A549 treated with Mapracorat at 1 μM for 4 hours (cell line): ENCODE results near the gene TMEM221. TPM values are rescaled to one million over a fixed set of nuclear protein-coding genes. Genes with fewer than 3 reads are reported as not detected.

Experiments
- total RNA-seq: library from RNA; stranded (reverse); fragments of 200-300 nt; extraction: Qiagen RNA extraction; gene quantifications from 5 replicates; pipeline ENCODE4 v1.2.3, GENCODE V29; 2022

Gene TMEM221
- total RNA-seq: 0.32 to 0.85 TPM (median 0.83 TPM) in 5 replicates

DNA sequence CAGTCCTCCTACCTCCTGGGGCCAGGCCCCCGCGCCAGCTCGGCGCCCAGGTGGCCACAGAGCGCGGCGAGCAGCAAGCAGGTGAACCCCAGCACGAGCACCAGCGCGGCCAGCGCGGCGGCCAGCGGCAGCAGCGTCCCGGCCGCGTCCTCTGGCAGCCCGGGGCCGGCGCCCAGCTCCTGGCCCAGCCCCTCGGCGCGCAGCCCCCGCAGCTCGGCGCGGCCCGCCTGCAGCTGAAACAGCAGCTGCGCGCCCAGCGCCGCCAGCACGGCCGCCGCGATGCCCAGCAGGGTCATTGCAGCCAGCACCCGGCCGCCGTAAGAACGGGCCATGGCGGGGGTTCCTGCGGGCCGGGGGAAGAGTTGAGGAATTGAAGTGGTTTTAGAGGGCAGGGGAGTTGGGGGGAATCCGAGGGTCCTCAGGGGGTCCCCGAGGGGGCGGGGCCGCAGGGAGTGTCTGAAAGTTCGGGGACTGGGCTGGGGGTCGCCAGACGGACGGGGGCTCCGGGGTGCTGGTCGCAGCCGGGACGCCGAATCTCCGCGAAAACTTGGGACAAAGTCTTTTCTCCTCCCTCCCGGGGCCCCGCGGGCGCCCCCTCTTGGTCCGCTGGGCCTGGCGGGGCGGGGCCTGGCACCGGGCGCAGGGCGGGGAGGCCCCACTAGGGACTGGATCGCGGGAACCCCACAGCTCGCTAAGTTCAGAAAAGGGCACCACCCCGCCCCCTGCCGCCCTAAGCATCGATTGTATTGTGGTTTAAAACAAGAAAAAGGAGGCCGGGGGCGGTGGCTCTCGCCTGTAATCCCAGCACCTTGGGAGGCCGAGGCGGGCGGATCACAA is at the start of gene TMEM221:
Gene TMEM221 (minus strand): TSS at position 538 of the 837 bp plus-strand sequence. CDS start 206 bp downstream, at position 332.

DNA sequence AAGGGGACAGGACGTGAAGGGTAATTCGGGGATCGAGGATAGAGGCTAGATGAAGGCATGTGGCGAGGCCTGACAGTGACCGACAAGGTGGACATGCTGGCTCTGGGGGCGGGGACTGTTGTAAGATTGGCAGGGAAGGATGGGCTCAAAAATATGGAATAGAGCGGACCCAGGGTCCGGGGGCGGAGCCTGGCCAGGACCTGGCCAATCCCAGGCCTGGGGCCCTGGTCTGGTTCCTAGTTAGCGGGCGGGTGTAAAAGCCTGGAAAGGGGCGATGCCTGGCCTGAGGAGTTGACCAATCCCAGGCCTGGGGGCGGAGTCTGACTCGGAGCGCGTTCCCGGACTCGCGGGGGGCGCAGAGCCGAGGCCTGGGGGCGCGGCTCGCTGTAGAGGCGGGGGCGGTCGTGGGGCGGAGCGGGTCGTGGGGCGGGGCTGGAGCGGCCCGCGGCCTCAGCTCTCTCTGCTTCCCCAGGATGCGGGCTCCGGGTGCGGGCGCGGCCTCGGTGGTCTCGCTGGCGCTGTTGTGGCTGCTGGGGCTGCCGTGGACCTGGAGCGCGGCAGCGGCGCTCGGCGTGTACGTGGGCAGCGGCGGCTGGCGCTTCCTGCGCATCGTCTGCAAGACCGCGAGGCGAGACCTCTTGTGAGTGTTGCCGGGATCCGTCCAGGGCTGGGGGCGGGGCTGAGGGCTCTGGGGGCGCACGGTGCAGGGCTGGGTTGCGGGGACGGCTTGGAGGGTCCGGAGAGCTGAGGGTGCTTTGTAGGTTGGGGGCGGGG is 21.8 kb upstream of the TMEM221 start, which contains the start of gene SLC27A1:
Gene SLC27A1 (plus strand): TSS at position 457 of the 774 bp plus-strand sequence. CDS start 17 bp downstream, at position 474.

DNA sequence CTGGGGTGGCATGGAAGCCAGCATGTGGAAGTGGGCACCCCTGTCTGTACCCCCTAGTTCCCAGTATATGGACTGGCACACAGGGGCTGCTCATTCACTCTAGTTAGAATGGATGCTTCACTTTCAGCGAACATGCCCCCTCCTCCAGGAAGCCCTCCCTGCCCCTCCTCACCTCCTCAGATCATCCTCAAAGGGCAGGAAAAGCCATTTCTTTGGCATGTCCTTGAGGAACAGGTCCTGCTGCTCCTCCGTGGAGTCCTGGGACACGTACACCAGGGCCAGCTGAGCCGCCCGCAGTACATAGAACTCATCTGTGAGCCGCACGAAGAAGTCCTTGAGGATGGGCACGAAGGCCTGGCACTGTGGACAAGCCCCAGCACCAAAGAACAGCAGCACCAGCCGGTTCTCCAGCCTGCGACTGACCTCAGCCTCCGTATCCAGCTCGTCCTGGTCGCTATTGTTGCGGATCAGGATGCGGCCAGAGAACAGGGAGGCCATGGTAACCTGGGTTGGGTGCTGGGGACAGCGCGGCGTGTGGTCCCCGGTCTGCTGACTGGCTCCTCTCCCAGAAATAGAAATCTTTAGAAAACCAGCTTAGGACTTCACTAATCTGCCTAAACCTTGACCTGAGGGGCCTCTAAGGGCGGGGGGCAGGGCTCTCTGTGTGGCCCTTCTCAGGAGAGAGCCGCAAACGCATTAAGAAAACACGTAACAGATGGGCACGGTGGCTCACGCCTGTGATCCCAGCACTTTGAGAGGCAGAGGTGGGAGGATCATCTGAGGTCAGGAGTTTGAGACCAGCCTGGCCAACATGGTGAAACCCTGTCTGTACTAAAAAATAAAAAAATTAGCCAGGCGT is 12.1 kb upstream of the TMEM221 start, which contains the start of gene NXNL1:
Gene NXNL1 (minus strand): TSS at position 555 of the 859 bp plus-strand sequence. CDS start 57 bp downstream, at position 498.

DNA sequence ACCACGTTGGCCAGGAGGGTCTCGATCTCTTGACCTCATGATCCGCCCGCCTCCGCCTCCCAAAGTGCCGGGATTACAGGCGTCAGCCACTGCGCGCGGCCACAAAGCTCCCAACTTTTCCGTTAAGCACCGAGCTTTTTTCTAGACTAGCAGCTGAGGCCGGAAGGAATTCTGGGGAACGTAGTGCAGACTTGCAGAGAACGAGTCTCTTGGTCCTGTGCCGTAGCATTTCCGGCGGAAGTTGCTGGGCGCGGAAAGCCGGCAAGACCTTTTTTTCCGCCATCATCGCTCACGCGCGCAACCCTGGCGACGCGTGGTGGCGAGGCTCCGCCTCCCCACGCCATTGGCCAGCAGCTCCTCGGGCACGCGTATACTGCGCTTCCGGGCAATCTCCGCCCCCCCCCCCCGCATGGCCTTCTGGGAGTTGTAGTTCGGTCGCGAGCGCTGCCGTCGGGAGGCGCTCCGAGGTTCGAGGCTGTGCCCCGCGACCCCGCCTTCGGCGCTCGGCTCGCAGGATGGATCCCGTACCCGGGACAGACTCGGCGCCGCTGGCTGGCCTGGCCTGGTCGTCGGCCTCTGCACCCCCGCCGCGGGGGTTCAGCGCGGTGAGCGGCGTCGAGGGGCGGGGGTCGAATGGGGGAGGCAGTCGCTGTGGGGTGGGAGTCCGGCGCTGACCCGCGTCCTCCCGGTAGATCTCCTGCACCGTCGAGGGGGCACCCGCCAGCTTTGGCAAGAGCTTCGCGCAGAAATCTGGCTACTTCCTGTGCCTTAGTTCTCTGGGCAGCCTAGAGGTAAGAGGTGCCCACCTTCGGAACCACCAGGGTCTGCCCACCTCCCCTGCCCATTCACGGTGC is 28.6 kb downstream of the TMEM221 start, which contains the start of gene MVB12A:
Gene MVB12A (plus strand): TSS at position 427 of the 854 bp plus-strand sequence. CDS start 89 bp downstream, at position 516.

DNA sequence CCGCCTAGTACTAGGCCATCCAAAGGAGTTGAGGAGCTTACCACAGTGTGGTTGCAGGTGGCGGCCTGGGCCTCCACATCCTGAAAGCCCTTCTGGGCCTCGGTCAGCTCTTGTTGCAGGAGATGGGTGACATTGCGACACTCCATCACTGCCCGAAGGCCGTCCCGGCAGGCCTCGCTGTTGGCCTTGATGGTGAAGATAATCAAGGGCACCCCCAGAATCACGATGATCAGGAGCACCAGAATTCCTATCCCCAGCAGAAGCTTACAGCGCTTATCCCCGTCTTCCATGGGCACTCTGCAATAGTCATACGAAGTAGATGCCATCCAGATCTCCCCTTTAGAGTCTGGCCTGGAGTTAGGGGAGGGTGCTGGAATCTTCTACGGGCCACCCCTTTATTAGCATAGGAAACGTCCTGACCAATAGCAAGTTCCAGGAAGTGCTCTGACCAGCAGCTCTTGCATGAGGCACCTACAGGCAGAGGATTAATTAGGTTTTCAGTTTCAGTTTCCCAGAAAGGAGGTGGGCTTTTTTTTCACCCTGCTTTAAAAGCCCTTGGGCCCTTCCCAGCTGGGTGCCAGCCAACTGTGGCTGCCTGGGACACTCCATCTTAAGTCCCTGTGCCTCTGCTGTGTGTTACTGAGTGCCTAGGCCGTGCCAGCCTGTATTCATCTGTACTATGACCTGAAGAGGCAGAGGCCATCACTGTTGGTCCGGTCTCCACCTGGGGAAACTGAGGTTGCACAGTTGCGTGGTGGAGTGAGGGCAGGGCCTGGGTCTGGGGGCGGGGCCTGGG is 43.0 kb downstream of the TMEM221 start, which contains the start of gene BST2:
Gene BST2 (minus strand): TSS at position 381 of the 796 bp plus-strand sequence. CDS start 55 bp downstream, at position 326.

DNA sequence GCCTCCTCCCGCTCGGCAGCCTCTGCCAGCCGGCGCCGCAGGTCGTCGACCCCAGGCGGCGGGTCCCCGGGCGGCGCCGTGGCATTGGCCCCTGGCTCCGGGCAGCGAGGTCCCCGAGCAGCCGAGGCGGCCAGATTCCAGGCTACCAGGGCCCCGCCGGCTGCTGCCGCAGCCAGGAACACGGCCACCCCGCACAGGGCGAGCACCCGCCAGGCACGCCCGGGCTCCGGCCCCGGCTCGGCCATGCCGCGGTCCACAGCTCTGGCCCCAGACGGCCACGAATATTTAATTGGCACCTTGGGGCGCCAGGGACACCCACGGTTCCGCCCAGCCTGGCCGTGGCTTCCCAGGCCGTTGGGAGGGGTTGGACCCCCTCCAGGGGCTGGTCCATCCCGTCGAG is 54.6 kb downstream of the TMEM221 start, which contains the start of gene CCDC194:
Gene CCDC194 (minus strand): TSS at position 283 of the 400 bp plus-strand sequence. CDS start 38 bp downstream, at position 245.

Other genes starting within 250 kb of the TMEM221 start
- 13.8 to 16.3 TPM (median 14.9 TPM) in 5 replicates for gene USE1, start 233.3 kb downstream of the TMEM221 start, total RNA-seq
- 10.3 to 12.6 TPM (median 12.1 TPM) in 5 replicates for gene OCEL1, start 222.4 kb downstream of the TMEM221 start, total RNA-seq
- 27.2 to 64.7 TPM (median 62.9 TPM) in 5 replicates for gene NR2F6, start 202.7 kb downstream of the TMEM221 start, total RNA-seq
- gene USHBP1, start 183.9 kb downstream of the TMEM221 start, total RNA-seq: not detected in 5 replicates
- 59.1 to 64.3 TPM (median 61.0 TPM) in 5 replicates for gene BABAM1, start 181.2 kb downstream of the TMEM221 start, total RNA-seq
- 0.22 to 0.56 TPM (median 0.35 TPM) in 5 replicates for gene ANKLE1, start 166.8 kb downstream of the TMEM221 start, total RNA-seq
- 1.9 to 3.5 TPM (median 2.8 TPM) in 5 replicates for gene ABHD8, start 145.2 kb downstream of the TMEM221 start, total RNA-seq
- 56.1 to 87.4 TPM (median 83.9 TPM) in 5 replicates for gene MRPL34, start 142.8 kb downstream of the TMEM221 start, total RNA-seq
- 49.5 to 59.2 TPM (median 55.7 TPM) in 5 replicates for gene DDA1, start 139.1 kb downstream of the TMEM221 start, total RNA-seq
- 1.9 to 4.1 TPM (median 3.4 TPM) in 5 replicates for gene ANO8, start 113.8 kb downstream of the TMEM221 start, total RNA-seq
- gene GTPBP3, start 111.1 kb downstream of the TMEM221 start, total RNA-seq: 14.4 to 22.1 TPM (median 20.2 TPM) in 5 replicates
- not detected in 5 replicates for gene PLVAP, start 71.3 kb downstream of the TMEM221 start, total RNA-seq
- gene CCDC194, start 54.5 kb downstream of the TMEM221 start, total RNA-seq: not detected in 5 replicates
- 0.13 to 0.24 TPM in 2 of 5 replicates, not detected in the others for gene BST2, start 43.0 kb downstream of the TMEM221 start, total RNA-seq
- gene MVB12A, start 28.6 kb downstream of the TMEM221 start, total RNA-seq: 27.7 to 42.0 TPM (median 41.3 TPM) in 5 replicates
- gene NXNL1, start 12.3 kb upstream of the TMEM221 start, total RNA-seq: not detected in 5 replicates
- 2.5 to 3.0 TPM (median 2.5 TPM) in 5 replicates for gene SLC27A1, start 21.9 kb upstream of the TMEM221 start, total RNA-seq
- gene PGLS, start 63.0 kb upstream of the TMEM221 start, total RNA-seq: 46.6 to 76.0 TPM (median 72.5 TPM) in 5 replicates
- gene COLGALT1, start 107.0 kb upstream of the TMEM221 start, total RNA-seq: 55.3 to 75.3 TPM (median 70.2 TPM) in 5 replicates
- 1.3 to 2.0 TPM (median 1.7 TPM) in 5 replicates for gene UNC13A, start 239.7 kb upstream of the TMEM221 start, total RNA-seq